GM12892 (cell line): Measurements from ENCODE around the gene TFDP1.

Experiments used
- POLR2A ChIP-seq: IDR thresholded peaks from 2 replicates; pipeline ENCODE4 v1.6.1; 2011; ENCODE audit warnings: low read depth, low read length, control low read depth
- POLR2AphosphoS5 ChIP-seq: IDR thresholded peaks from 2 replicates; pipeline ENCODE4 v1.6.1; 2011; ENCODE audit warnings: low read depth, low read length, control low read depth

DNA sequence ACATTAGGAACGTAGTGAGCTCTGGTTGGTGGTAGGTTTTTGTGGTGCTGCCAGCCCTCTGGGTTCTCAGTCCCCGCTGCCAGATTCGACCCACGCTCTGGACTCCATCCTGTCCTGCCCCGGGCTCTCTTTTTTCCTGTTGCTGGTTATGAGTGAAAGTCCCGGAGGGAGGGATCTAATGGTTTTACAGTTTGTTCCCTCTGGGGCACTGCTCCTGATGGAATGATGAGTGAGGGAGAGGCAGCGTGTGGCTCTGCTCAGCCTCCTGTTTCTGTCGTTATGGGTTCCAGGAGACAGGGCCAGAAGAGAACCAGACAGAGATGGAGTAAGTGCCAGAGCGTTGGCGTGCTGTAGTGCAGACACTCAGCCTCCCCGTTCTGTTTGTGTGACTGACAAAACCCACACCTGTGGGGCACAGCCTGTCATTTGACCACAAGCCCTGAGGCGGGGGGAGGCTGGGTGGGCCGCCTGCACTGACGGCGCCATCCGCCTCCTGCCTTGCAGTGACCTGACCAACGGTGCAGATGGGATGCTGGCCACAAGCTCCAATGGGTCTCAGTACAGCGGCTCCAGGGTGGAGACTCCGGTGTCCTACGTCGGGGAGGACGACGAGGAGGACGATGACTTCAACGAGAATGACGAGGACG, 55.2 kb downstream of the TFDP1 start:
- TF ChIP-seq POLR2A: no peak
- no peak for TF ChIP-seq POLR2AphosphoS5
